AG04450 (cell line): Measurements from ENCODE around the gene RBM44. TPM values are rescaled to one million over a fixed set of nuclear protein-coding genes. Genes with fewer than 3 reads are reported as not detected.

ENCODE experiments used
- CTCF ChIA-PET: fragments of 300-600, 350-600 bp; formaldehyde crosslinking; extraction: SDS; loops from one replicate; lab custom pipeline; 2022; ENCODE audit warnings: antibody characterized with exemption, inconsistent platforms; lab: Charles Lee
- POLR2A ChIA-PET: fragments of 350-600 bp; formaldehyde crosslinking; extraction: SDS; loops from one replicate; lab custom pipeline; 2021; ENCODE audit warnings: antibody characterized with exemption, inconsistent platforms; lab: Yijun Ruan, JAX
- DNase-seq: peaks from one replicate; pipeline ENCODE4 v3.0.0-alpha.2; 2011; ENCODE audit warnings: low read depth, low spot score
- H3K27ac ChIP-seq: one replicate; pipeline ENCODE4 v1.5.1; 2012; ENCODE audit warnings: low read depth, low read length, control low read depth
- H3K27me3 ChIP-seq: one replicate; pipeline ENCODE4 v1.6.0; 2012; ENCODE audit warnings: low read length; ENCODE audit not compliant: control insufficient read depth, insufficient read depth
- H3K4me3 ChIP-seq: 2 replicates; pipeline ENCODE4 v1.5.1; 2011; ENCODE audit warnings: mild to moderate bottlenecking, low read depth, low read length, control low read depth
- H3K9me3 ChIP-seq: 2 replicates; pipeline ENCODE4 v1.5.1; 2012; ENCODE audit warnings: low read length; ENCODE audit not compliant: control insufficient read depth, insufficient read depth
- polyA plus RNA-seq: library from polyadenylated mRNA; depleted of rRNA; stranded (reverse); fragments of >200 nt; gene quantifications from 2 replicates; pipeline ENCODE4 v1.2.3, GENCODE V29; 2011
- TF ChIP-seq, protein P1 (sequence below): IDR thresholded peaks from 2 replicates; pipeline ENCODE4 v1.5.1; 2011; ENCODE audit warnings: low read depth, low read length, control low read depth, inconsistent platforms

Gene RBM44
- polyA plus RNA-seq, 1 experiment: 0.16 TPM

- no peak overlapping the region for H3K4me3 ChIP-seq
- no peak for DNase-seq
- no peaks in the 10 kb centered on the region; the same call in 1 of the 2 replicates for H3K9me3 ChIP-seq
- TF ChIP-seq, protein P1, sequence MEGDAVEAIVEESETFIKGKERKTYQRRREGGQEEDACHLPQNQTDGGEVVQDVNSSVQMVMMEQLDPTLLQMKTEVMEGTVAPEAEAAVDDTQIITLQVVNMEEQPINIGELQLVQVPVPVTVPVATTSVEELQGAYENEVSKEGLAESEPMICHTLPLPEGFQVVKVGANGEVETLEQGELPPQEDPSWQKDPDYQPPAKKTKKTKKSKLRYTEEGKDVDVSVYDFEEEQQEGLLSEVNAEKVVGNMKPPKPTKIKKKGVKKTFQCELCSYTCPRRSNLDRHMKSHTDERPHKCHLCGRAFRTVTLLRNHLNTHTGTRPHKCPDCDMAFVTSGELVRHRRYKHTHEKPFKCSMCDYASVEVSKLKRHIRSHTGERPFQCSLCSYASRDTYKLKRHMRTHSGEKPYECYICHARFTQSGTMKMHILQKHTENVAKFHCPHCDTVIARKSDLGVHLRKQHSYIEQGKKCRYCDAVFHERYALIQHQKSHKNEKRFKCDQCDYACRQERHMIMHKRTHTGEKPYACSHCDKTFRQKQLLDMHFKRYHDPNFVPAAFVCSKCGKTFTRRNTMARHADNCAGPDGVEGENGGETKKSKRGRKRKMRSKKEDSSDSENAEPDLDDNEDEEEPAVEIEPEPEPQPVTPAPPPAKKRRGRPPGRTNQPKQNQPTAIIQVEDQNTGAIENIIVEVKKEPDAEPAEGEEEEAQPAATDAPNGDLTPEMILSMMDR: no peak
- no peaks in the 10 kb centered on the region for H3K27me3 ChIP-seq
- ChIA-PET POLR2A (no interaction called here), CTCF (interaction anchor here (0.6 kb wide), 1 partner anchor 908 kb away, joined by 3 read pairs; no protein-coding TSS in a partner anchor)
- H3K27ac ChIP-seq: no peak overlapping the region
Measured at GRCh38 chr2:237876951-237877491, 78.4 kb downstream of the RBM44 start.

GRCh38 chr2:237877576-237878307 is 79.2 kb downstream of the RBM44 start:
- Histone ChIP-seq H3K27ac (no peak overlapping the region), H3K9me3 (no peaks in the 10 kb centered on the region; the same call in 1 of the 2 replicates), H3K27me3 (no peaks in the 10 kb centered on the region), H3K4me3 (no peak overlapping the region)
- no peak for DNase-seq
- ChIA-PET POLR2A (no interaction called here), CTCF (no interaction called here)
- TF ChIP-seq, protein P1: no peak

DNA sequence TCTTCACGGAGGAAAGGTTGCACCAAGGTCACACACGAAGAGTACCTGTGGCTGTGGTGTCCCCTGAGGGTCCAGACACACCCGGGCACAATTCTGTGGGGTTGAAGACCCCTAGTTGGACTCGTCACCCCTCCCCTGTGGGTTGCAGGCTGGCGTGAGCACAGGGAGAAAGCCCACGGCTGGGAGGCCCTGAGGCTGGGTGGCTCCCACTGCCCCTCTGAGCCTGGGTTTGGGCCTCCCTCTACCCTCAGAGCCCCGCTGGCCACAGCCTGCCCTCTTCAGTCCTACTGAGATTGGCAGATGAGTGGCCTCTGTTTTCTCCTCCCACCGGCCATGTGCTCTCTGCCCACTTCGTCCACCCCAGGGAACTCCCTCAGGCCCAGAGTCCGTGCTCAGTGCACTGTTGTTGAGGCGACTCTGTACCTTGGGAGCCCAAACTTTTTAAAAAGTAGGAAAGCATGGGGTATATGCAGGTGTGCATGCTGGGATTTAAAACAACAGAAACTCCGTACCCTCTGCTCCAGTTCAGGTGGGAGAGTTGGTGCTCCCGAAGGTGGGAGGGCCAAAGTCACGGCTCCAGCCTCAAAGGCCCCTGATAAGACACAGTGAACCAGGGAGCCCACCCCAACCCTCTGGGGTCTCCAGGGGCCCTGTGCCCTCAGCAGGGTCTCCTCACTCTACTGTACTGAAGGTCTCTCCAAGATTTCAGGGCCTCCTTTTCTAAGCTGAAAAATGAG is 79.9 kb downstream of the RBM44 start:
- Histone ChIP-seq H3K27ac (peak overlapping the region; percentile 57), H3K9me3 (no peaks in the 10 kb centered on the region; the same call in 1 of the 2 replicates), H3K4me3 (no peak overlapping the region), H3K27me3 (no peaks in the 10 kb centered on the region)
- CTCF ChIA-PET: no interaction called here
- TF ChIP-seq, protein P1: no peak
- DNase-seq: no peak
- POLR2A ChIA-PET: no interaction called here

- Histone ChIP-seq H3K4me3 (no peak overlapping the region), H3K27me3 (no peaks in the 10 kb centered on the region), H3K27ac (peak overlapping the region; percentile 57), H3K9me3 (no peaks in the 10 kb centered on the region; the same call in 1 of the 2 replicates)
- DNase-seq: no peak
- CTCF ChIA-PET: no interaction called here
- POLR2A ChIA-PET: no interaction called here
- TF ChIP-seq, protein P1: no peak
Measured at GRCh38 chr2:237879058-237879430, 80.5 kb downstream of the RBM44 start.
